GM23248 (cell line): Measurements from ENCODE around the gene GABPB2.

Experiments
- EZH2 ChIP-seq: fragments of 200-600 bp; sonication (generic); IDR thresholded peaks from 2 replicates; pipeline ENCODE4 v1.6.1; 2018; ENCODE audit warnings: antibody characterized with exemption, mild to moderate bottlenecking; ENCODE audit not compliant: insufficient read depth, poor library complexity, severe bottlenecking
- EZH2phosphoT487 ChIP-seq: fragments of 200-600 bp; sonication (generic); IDR thresholded peaks from 2 replicates; pipeline ENCODE4 v1.6.1; 2018; ENCODE audit warnings: antibody characterized with exemption, moderate library complexity, mild to moderate bottlenecking, low read depth; ENCODE audit not compliant: insufficient read depth

DNA sequence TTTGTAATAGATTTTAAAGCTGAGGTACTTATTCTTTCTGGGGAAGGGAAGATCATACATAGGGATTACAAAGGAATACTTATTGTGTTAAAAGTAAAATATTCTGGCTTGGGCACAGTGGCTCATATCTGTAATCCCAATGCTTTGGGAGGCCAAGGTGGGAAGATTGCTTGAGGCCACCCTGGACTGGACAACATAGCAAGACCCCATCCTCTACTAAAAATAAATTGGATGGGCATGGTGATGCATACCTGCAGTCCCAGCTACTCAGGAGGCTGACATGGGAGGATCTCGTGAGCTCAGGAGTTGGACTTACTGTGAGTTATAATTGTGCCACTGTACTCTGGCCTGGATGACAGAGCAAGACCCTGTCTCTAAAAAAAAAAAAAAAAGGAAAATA lies 27.6 kb downstream of the GABPB2 start:
- TF ChIP-seq EZH2 = no peak
- no peak for TF ChIP-seq EZH2phosphoT487
